ENCODE measurements around the gene MAG.

GRCh38 chr19:35306473-35307246, 14.7 kb downstream of the MAG start:
- TF ChIP-seq CTCF (IDR thresholded peaks at IDR 0.05) (peak; percentile 37; the same call in 1 of the 2 replicates), ZMAT4 (CRISPR knock-in tag; IDR thresholded peaks at IDR 0.05) (no peak), MAX (CRISPR knock-in tag; IDR thresholded peaks at IDR 0.05) (no peak), MLX (CRISPR knock-in tag; IDR thresholded peaks at IDR 0.05) (no peak), NR1H2 (CRISPR knock-in tag; IDR thresholded peaks at IDR 0.05) (no peak), ZNF138 (CRISPR knock-in tag; conservative IDR thresholded peaks at IDR 0.05) (no peak)
